Left ventricle myocardium inferior (tissue), 1 donor: Measurements from ENCODE around the gene AEBP1. TPM values are rescaled to one million over a fixed set of nuclear protein-coding genes. Genes with fewer than 3 reads are reported as not detected.

Source experiments
- DNase-seq: peaks from one replicate; pipeline ENCODE4 v3.0.0-alpha.2; 2020
- H3K27ac ChIP-seq: fragments of 200-600 bp; replicated peaks from 2 replicates; pipeline ENCODE4 v1.8.0; 2021
- H3K27me3 ChIP-seq: fragments of 200-600 bp; 2 replicates; pipeline ENCODE4 v1.8.0; 2021; ENCODE audit warnings: low read depth
- H3K36me3 ChIP-seq: fragments of 200-600 bp; 2 replicates; pipeline ENCODE4 v1.8.0; 2021
- H3K4me1 ChIP-seq: fragments of 200-600 bp; 2 replicates; pipeline ENCODE4 v1.8.0; 2021
- H3K4me3 ChIP-seq: fragments of 200-600 bp; 2 replicates; pipeline ENCODE4 v1.8.0; 2021; ENCODE audit warnings: mild to moderate bottlenecking, moderate library complexity
- H3K9me3 ChIP-seq: fragments of 200-600 bp; replicated peaks from 2 replicates; pipeline ENCODE4 v1.8.0; 2021
- intact Hi-C: fragments of 100-400 bp; cut with micrococcal nuclease; formaldehyde crosslinking; loops from one replicate; pipeline ENCODE4 v1.11.0; 2022
- total RNA-seq: library from RNA; stranded (reverse); fragmentation: NEBNext Ultra II Directional; extraction: Animal tissue kit (Norgen Biotek cat#: 25700); gene quantifications from one replicate; pipeline ENCODE4 v1.2.1, GENCODE V29; 2021
- TF ChIP-seq, protein P1 (sequence below): fragments of 200-600 bp; IDR thresholded peaks from 2 replicates; pipeline ENCODE4 v1.8.0; 2021; ENCODE audit warnings: antibody characterized with exemption, mild to moderate bottlenecking, borderline replicate concordance
- donor health status: DM: no; HTN: yes; CAD: no; lungs with severe emphysema.

AEBP1 gene
- total RNA-seq, 1 donor from 2014 or later, result 20.5 TPM

- TF ChIP-seq, protein P1, sequence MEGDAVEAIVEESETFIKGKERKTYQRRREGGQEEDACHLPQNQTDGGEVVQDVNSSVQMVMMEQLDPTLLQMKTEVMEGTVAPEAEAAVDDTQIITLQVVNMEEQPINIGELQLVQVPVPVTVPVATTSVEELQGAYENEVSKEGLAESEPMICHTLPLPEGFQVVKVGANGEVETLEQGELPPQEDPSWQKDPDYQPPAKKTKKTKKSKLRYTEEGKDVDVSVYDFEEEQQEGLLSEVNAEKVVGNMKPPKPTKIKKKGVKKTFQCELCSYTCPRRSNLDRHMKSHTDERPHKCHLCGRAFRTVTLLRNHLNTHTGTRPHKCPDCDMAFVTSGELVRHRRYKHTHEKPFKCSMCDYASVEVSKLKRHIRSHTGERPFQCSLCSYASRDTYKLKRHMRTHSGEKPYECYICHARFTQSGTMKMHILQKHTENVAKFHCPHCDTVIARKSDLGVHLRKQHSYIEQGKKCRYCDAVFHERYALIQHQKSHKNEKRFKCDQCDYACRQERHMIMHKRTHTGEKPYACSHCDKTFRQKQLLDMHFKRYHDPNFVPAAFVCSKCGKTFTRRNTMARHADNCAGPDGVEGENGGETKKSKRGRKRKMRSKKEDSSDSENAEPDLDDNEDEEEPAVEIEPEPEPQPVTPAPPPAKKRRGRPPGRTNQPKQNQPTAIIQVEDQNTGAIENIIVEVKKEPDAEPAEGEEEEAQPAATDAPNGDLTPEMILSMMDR, result no peak
- Histone ChIP-seq H3K4me1 (peaks cover 71% of the 10 kb centered on the region), H3K27ac (peak overlapping the region; percentile 93), H3K4me3 (no peak overlapping the region), H3K27me3 (no peaks in the 10 kb centered on the region), H3K36me3 (peaks cover 33% of the 10 kb centered on the region), H3K9me3 (no peaks in the 10 kb centered on the region)
- peak; percentile 7 for DNase-seq
- intact Hi-C loops, result loop anchor here (5.0 kb wide), 1 partner anchor 125 kb away; no protein-coding TSS in a partner anchor
Measured at GRCh38 chr7:44071726-44072363, 32.3 kb upstream of the AEBP1 start.

GRCh38 chr7:44072364-44073231 is 31.5 kb upstream of the AEBP1 start:
- intact Hi-C loops, result loop anchor here (5.0 kb wide), 1 partner anchor 125 kb away; no protein-coding TSS in a partner anchor
- H3K27me3 ChIP-seq, result no peaks in the 10 kb centered on the region
- DNase-seq, result peak; percentile 82
- H3K36me3 ChIP-seq, result peaks cover 41% of the 10 kb centered on the region
- no peaks in the 10 kb centered on the region for H3K9me3 ChIP-seq
- H3K4me3 ChIP-seq, result peak overlapping the region; percentile 44
- H3K4me1 ChIP-seq, result peaks cover 73% of the 10 kb centered on the region
- TF ChIP-seq, protein P1, result peak; percentile 76
- peak overlapping the region; percentile 93 for H3K27ac ChIP-seq

DNA sequence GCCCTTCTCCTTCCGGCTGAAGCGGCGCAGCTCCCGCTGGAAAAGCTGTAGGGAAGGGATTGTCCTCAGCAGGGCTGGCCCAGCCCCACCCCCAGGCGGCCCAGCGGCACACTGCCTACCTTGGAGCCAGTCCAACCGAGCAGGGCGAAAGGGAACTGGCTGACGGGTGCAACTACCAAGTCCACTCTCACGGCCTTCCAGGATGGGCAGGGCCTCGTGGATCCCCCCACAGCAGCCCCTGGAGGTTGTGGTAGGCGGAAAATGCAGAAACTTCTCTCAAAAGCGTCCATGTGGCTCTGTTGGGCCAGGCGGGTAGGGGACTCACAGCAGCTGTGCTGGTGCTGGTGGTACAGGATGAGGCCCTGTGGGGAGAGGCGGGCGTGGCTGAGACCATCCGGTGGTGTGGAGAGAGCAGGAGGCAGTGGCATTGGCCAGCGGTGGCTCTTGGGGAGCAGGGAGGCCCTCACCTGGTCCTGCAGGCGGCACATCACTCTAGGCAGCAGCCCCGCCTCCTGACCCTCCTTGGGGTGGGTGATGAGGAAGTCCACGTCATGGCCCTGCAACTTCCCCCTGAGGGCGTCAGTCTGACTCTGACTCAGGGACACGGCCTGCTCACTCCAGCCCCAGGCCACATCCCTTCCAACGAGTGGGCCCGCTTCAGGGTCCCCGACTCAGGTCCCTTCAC is 30.3 kb upstream of the AEBP1 start:
- H3K4me1 ChIP-seq, result peaks cover 74% of the 10 kb centered on the region
- H3K27me3 ChIP-seq, result no peaks in the 10 kb centered on the region
- H3K27ac ChIP-seq, result peak overlapping the region; percentile 93
- intact Hi-C loops, result loop anchor here (5.0 kb wide), 1 partner anchor 123 kb away; no protein-coding TSS in a partner anchor
- peaks cover 52% of the 10 kb centered on the region for H3K36me3 ChIP-seq
- TF ChIP-seq, protein P1, result peak; percentile 19
- no peaks in the 10 kb centered on the region for H3K9me3 ChIP-seq
- peak overlapping the region; percentile 44 for H3K4me3 ChIP-seq
- DNase-seq, result peak; percentile 82

GRCh38 chr7:44074349-44074695 is 29.8 kb upstream of the AEBP1 start:
- Histone ChIP-seq H3K27me3 (no peaks in the 10 kb centered on the region), H3K4me1 (peaks cover 79% of the 10 kb centered on the region), H3K9me3 (no peaks in the 10 kb centered on the region), H3K36me3 (peaks cover 57% of the 10 kb centered on the region), H3K27ac (peak overlapping the region; percentile 93), H3K4me3 (peak overlapping the region; percentile 44)
- DNase-seq, result no peak
- intact Hi-C loops, result loop anchor here (5.0 kb wide), 1 partner anchor 123 kb away; no protein-coding TSS in a partner anchor
- TF ChIP-seq, protein P1, result no peak
